Peyer's patch (tissue), 4 donors: ENCODE results near the gene FAM174C. TPM values are rescaled to one million over a fixed set of nuclear protein-coding genes. Genes with fewer than 3 reads are reported as not detected.
A peak's percentile ranks its signal among the peaks of the same experiment; 100 is the strongest.

Experiments used
- DNase-seq, 3 donors: peaks; one replicate each; pipeline ENCODE4 v3.0.0-alpha.2; 2017 to 2019
- H3K27ac ChIP-seq, 4 donors: fragments of 200-600 bp; sonication (generic); one replicate each; pipeline ENCODE4 v1.5.1; 2016 to 2019
- H3K27me3 ChIP-seq, 2 donors: fragments of 200-600 bp; sonication (generic); one replicate each; pipeline ENCODE4 v1.5.1; 2019
- H3K36me3 ChIP-seq, 3 donors: fragments of 200-600 bp; sonication (generic); one replicate each; pipeline ENCODE4 v1.5.1; 2016 to 2019
- H3K4me1 ChIP-seq, 4 donors: fragments of 200-600 bp; sonication (generic); one replicate each; pipeline ENCODE4 v1.5.1; 2016 to 2019
- H3K4me3 ChIP-seq, 4 donors: fragments of 200-600 bp; sonication (generic); 1 replicate in 3 of 4; 2 replicates in 1 of 4; pipeline ENCODE4 v1.5.1; 2016 to 2019; ENCODE audit warnings: mild to moderate bottlenecking in 1 of 4
- H3K9me3 ChIP-seq, 4 donors: fragments of 200-600 bp; sonication (generic); one replicate each; pipeline ENCODE4 v1.5.1; 2016 to 2019; ENCODE audit warnings: mild to moderate bottlenecking in 1 of 4
- POLR2A ChIP-seq, 2 donors: fragments of 450-650 bp; IDR thresholded peaks; one replicate each; pipeline ENCODE4 v1.5.1; 2017; ENCODE audit warnings: antibody characterized with exemption in 2 of 2, mild to moderate bottlenecking in 2 of 2, moderate library complexity in 2 of 2
- total RNA-seq, 4 donors: library from RNA; depleted of rRNA; stranded (reverse); fragments of >200 nt; gene quantifications; one replicate each; pipeline ENCODE4 v1.1.0, GENCODE V29; 2016
- TF ChIP-seq, protein P1 (sequence below), 6 experiments: fragments of 450-650 bp in 4 of 6; fragments of 200-600 bp in 2 of 6; sonication (generic) in 1 of 6; IDR thresholded peaks; one replicate each; pipeline ENCODE4 v1.5.1; 2017 to 2019; ENCODE audit warnings: antibody characterized with exemption in 6 of 6, mild to moderate bottlenecking in 3 of 6, moderate library complexity in 1 of 6

The FAM174C gene
- total RNA-seq, 4 donors from 2014 or later = 39.6 to 87.7 (median 80.0) TPM

DNA sequence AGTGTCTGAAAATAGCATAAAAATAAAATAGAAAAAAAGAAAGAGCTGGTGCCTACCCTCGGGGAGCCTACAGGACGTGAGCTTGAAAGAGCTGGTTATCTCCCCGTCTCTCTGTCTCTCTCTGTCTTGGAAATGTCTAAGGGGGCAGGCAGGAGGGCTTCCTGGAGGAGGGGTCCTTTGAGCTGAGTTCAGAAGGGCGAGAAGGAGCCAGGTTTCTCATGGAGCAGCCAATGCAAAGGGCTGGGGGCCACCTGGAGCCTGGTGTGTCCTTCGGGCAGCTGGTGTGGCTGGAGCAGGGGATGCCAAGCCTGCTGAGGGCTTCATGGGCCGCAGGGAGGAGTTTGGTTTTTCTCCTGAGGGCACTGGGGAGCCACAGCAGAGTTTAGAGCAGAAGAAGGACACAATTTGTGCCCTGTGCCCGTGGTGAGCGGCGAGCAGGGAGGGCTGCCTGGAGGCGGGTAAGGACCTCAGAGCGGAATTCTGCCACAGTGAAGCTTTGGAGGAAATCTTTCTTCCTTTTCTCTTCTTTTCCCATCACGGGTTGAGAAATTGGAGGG lies 49.0 kb downstream of the FAM174C start:
- Histone ChIP-seq H3K9me3 (no peaks in the 10 kb centered on the region), H3K27ac (no peak overlapping the region), H3K4me3 (peak overlapping the region in 2 of 4 donors; percentile 30 to 43), H3K36me3 (no peaks in the 10 kb centered on the region), H3K27me3 (peaks cover 0 to 8% of the 10 kb centered on the region in 2 donors), H3K4me1 (peaks cover 0 to 11% (median 9%) of the 10 kb centered on the region in 4 donors)
- TF ChIP-seq POLR2A (IDR thresholded peaks at IDR 0.05) = no peak
- TF ChIP-seq, protein P1, sequence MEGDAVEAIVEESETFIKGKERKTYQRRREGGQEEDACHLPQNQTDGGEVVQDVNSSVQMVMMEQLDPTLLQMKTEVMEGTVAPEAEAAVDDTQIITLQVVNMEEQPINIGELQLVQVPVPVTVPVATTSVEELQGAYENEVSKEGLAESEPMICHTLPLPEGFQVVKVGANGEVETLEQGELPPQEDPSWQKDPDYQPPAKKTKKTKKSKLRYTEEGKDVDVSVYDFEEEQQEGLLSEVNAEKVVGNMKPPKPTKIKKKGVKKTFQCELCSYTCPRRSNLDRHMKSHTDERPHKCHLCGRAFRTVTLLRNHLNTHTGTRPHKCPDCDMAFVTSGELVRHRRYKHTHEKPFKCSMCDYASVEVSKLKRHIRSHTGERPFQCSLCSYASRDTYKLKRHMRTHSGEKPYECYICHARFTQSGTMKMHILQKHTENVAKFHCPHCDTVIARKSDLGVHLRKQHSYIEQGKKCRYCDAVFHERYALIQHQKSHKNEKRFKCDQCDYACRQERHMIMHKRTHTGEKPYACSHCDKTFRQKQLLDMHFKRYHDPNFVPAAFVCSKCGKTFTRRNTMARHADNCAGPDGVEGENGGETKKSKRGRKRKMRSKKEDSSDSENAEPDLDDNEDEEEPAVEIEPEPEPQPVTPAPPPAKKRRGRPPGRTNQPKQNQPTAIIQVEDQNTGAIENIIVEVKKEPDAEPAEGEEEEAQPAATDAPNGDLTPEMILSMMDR (IDR thresholded peaks at IDR 0.05) = no peak
- no peak for DNase-seq

GRCh38 chr19:1324806-1325567 lies 49.7 kb downstream of the FAM174C start:
- Histone ChIP-seq H3K4me1 (peaks cover 0 to 11% (median 9%) of the 10 kb centered on the region in 4 donors), H3K27ac (no peak overlapping the region), H3K9me3 (no peaks in the 10 kb centered on the region), H3K4me3 (peak overlapping the region; percentile 12 to 43 (median 34)), H3K36me3 (no peaks in the 10 kb centered on the region), H3K27me3 (peaks cover 0 to 8% of the 10 kb centered on the region in 2 donors)
- TF ChIP-seq POLR2A (IDR thresholded peaks at IDR 0.05) = no peak
- TF ChIP-seq, protein P1 (IDR thresholded peaks at IDR 0.05) = no peak
- DNase-seq = peak in 2 of 3 donors; percentile 55 to 68

DNA sequence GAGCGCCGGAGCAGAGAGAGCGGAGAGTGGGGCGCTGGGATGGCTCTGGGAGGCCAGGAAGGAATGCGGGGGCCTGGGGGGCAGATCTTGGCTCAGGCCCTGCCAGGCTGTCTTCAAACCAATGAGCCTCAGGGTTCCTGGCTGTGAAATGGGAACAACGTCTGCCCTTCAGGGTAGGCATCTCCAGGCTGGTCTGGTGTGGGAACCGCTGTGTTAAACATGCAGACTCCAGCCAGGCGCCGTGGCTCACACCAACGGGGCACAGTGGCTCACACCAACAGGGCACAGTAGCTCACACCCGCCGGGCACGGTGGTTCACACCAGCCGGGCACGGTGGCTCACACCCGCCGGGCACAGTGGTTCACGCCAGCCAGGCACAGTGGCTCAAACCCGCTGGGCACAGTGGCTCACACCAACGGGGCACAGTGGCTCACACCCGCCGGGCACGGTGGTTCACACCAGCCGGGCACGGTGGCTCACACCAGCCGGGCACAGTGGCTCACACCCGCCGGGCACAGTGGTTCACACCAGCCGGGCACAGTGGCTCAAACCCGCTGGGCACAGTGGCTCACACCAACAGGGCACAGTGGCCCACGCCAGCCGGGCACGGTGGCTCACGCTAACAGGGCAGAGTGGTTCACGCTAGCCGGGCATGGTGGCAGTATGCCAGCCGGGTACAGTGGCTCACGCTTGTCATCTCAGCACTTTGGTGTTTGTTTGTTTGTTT lies 50.4 kb downstream of the FAM174C start:
- H3K4me1 ChIP-seq = peaks cover 0 to 11% (median 9%) of the 10 kb centered on the region in 4 donors
- peak overlapping the region in 2 of 4 donors; percentile 39 to 43 for H3K4me3 ChIP-seq
- TF ChIP-seq POLR2A (IDR thresholded peaks at IDR 0.05) = no peak
- TF ChIP-seq, protein P1 (IDR thresholded peaks at IDR 0.05) = no peak
- no peak for DNase-seq
- H3K27ac ChIP-seq = no peak overlapping the region
- H3K9me3 ChIP-seq = no peaks in the 10 kb centered on the region
- peaks cover 0 to 8% of the 10 kb centered on the region in 2 donors for H3K27me3 ChIP-seq
- no peaks in the 10 kb centered on the region for H3K36me3 ChIP-seq

GRCh38 chr19:1327125-1327524 lies 51.8 kb downstream of the FAM174C start:
- peaks cover 0 to 8% of the 10 kb centered on the region in 2 donors for H3K27me3 ChIP-seq
- H3K27ac ChIP-seq = no peak overlapping the region
- no peak overlapping the region for H3K4me3 ChIP-seq
- no peak for TF ChIP-seq POLR2A (IDR thresholded peaks at IDR 0.05)
- TF ChIP-seq, protein P1 (IDR thresholded peaks at IDR 0.05) = no peak
- DNase-seq = no peak
- peaks cover 0 to 11% (median 9%) of the 10 kb centered on the region in 4 donors for H3K4me1 ChIP-seq
- no peaks in the 10 kb centered on the region for H3K9me3 ChIP-seq
- no peaks in the 10 kb centered on the region for H3K36me3 ChIP-seq

Other genes with a start within 250 kb of the FAM174C start
- 10 to 100 TPM; 20.6 to 47.0 (median 22.6) TPM for gene CNN2, start 248.9 kb upstream of the FAM174C start, total RNA-seq
- gene ABCA7, start 235.4 kb upstream of the FAM174C start, total RNA-seq = 100 to 1,000 TPM in 1 of 4 donors, 10 to 100 TPM in 3; 30.1 to 162 (median 72.1) TPM
- gene ARHGAP45, start 208.4 kb upstream of the FAM174C start, total RNA-seq = 100 to 1,000 TPM in 2 of 4 donors, 10 to 100 TPM in 2; 82.6 to 187 (median 118) TPM
- 100 to 1,000 TPM in 2 of 4 donors, 10 to 100 TPM in 2; 74.3 to 107 (median 96.9) TPM for gene POLR2E, start 180.2 kb upstream of the FAM174C start, total RNA-seq
- 100 to 1,000 TPM; 258 to 493 (median 326) TPM for gene GPX4, start 171.5 kb upstream of the FAM174C start, total RNA-seq
- 10 to 100 TPM; 26.4 to 71.0 (median 57.8) TPM for gene SBNO2, start 101.3 kb upstream of the FAM174C start, total RNA-seq
- gene STK11, start 69.8 kb upstream of the FAM174C start, total RNA-seq = 100 to 1,000 TPM in 3 of 4 donors, 10 to 100 TPM in 1; 98.4 to 135 (median 117) TPM
- 1 to 10 TPM in 1 of 4 donors, not detected in 3; 1.9 TPM for gene CBARP, start 37.5 kb upstream of the FAM174C start, total RNA-seq
- gene ATP5F1D, start 33.8 kb upstream of the FAM174C start, total RNA-seq = 100 to 1,000 TPM in 3 of 4 donors, 10 to 100 TPM in 1; 88.3 to 299 (median 206) TPM
- gene MIDN, start 26.9 kb upstream of the FAM174C start, total RNA-seq = 100 to 1,000 TPM in 1 of 4 donors, 10 to 100 TPM in 3; 34.7 to 205 (median 98.9) TPM
- 100 to 1,000 TPM; 258 to 623 (median 458) TPM for gene CIRBP, start 6.2 kb upstream of the FAM174C start, total RNA-seq
- gene EFNA2, start 10.3 kb downstream of the FAM174C start, total RNA-seq = 10 to 100 TPM; 21.5 to 34.1 (median 32.3) TPM
- gene NDUFS7, start 108.4 kb downstream of the FAM174C start, total RNA-seq = 100 to 1,000 TPM in 3 of 4 donors, 10 to 100 TPM in 1; 99.9 to 165 (median 156) TPM
- gene GAMT, start 126.0 kb downstream of the FAM174C start, total RNA-seq = 1 to 10 TPM in 2 of 4 donors, not detected in 2; 2.5 to 3.1 TPM
- 10 to 100 TPM; 37.5 to 90.9 (median 58.2) TPM for gene DAZAP1, start 132.1 kb downstream of the FAM174C start, total RNA-seq
- gene RPS15, start 162.9 kb downstream of the FAM174C start, total RNA-seq = 1,000 to 10,000 TPM; 1,044 to 1,915 (median 1,354) TPM
- under 1 TPM in 3 of 4 donors, not detected in 1; 0.18 to 0.76 (median 0.27) TPM for gene APC2, start 174.6 kb downstream of the FAM174C start, total RNA-seq
- gene C19orf25, start 203.7 kb downstream of the FAM174C start, total RNA-seq = 10 to 100 TPM; 35.5 to 68.5 (median 61.9) TPM
- gene PCSK4, start 214.8 kb downstream of the FAM174C start, total RNA-seq = 10 to 100 TPM in 3 of 4 donors, 1 to 10 TPM in 1; 7.7 to 14.6 (median 12.1) TPM
- gene REEP6, start 215.7 kb downstream of the FAM174C start, total RNA-seq = 100 to 1,000 TPM in 3 of 4 donors, 1 to 10 TPM in 1; 7.4 to 167 (median 162) TPM
- 10 to 100 TPM in 3 of 4 donors, 1 to 10 TPM in 1; 5.0 to 31.5 (median 25.2) TPM for gene ADAMTSL5, start 237.5 kb downstream of the FAM174C start, total RNA-seq
- gene PLK5, start 248.5 kb downstream of the FAM174C start, total RNA-seq = not detected